Mesodermal cell (in vitro differentiated cells): ENCODE measurements around the gene PCBP4. TPM values are rescaled to one million over a fixed set of nuclear protein-coding genes. Genes with fewer than 3 reads are reported as not detected.
A peak's percentile ranks its signal among the peaks of the same experiment; 100 is the strongest.

ENCODE experiments used
- H3K27ac ChIP-seq: 2 replicates; pipeline ENCODE4 v1.7.0; 2013; ENCODE audit warnings: mild to moderate bottlenecking, low read depth, low read length, moderate library complexity; ENCODE audit not compliant: severe bottlenecking
- H3K36me3 ChIP-seq: 2 replicates; pipeline ENCODE4 v1.7.1; 2013; ENCODE audit warnings: mild to moderate bottlenecking, low read length, moderate library complexity; ENCODE audit not compliant: control insufficient read depth, insufficient read depth
- H3K4me1 ChIP-seq: one replicate; pipeline ENCODE4 v1.7.1; 2013; ENCODE audit warnings: mild to moderate bottlenecking, low read length; ENCODE audit not compliant: insufficient read depth, control insufficient read depth, poor library complexity, severe bottlenecking
- H3K4me3 ChIP-seq: 2 replicates; pipeline ENCODE4 v1.7.0; 2013; ENCODE audit warnings: low read length, control low read depth, mild to moderate bottlenecking; ENCODE audit not compliant: insufficient read depth, poor library complexity, severe bottlenecking; ENCODE audit errors: extremely low read depth
- H3K9me3 ChIP-seq: 2 replicates; pipeline ENCODE4 v1.7.1; 2013; ENCODE audit warnings: mild to moderate bottlenecking, low read length, moderate library complexity; ENCODE audit not compliant: control insufficient read depth
- WGBS, 2 experiments: methylation state at CpG; one replicate each; pipeline ENCODE4 v1.1.5; 2013; ENCODE audit warnings: missing lambda C conversion rate in 2 of 2; ENCODE audit not compliant: insufficient coverage in 2 of 2; 5-methylcytosine and 5-hydroxymethylcytosine counted together
- polyA plus RNA-seq, 2 experiments: library from polyadenylated mRNA; stranded (reverse); fragments of 50-300 nt; gene quantifications; one replicate each; pipeline ENCODE4 v1.2.3, GENCODE V29; 2013

PCBP4 gene
- 103 TPM for polyA plus RNA-seq (2013, experiment 1 of 2)
- polyA plus RNA-seq (2013, experiment 2 of 2) = 93.2 TPM

DNA sequence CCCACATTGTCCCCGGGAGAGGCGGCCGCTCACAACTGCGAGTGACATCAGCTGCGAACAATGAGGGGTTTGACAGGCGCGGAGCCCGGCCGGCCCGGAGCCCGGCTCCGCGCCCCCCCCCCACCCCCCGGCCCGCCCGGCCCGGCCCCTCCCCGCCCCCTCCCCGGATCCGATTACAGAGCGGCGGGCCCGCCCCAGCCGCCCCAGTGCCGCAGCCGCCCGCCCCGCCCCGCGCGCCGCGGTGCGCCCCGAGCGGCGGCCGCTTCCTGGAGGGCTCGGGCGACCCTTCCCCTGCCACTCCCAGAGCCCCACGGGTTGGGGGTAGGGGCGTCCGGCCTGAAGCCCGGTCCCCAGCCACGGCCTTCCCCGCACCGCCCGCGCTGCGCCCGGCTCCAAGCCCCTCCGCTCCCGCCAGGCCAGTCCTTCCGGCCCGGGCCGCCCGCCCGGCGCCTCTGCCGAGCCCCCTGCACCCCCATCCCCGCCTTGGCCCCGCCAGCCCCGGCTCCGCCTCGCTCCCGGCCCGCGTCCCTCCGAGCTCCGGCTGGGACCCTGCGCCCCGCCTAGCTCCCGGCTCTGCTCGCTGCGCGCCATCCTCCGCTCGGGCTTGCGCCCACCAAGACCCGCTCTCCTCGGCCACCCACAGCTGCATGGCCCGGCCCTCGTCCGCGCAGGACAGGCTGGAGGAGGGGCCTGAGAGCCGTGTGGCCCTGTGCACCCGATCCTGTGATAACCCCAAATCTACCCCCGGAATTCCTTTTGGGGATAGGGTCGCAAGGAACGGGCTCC lies at the start of gene PCBP4:
Gene PCBP4, minus strand, starts transcription at position 71 of the 786 bp plus-strand sequence. CDS start 6,214 bp downstream, outside the sequence.
- H3K4me3 ChIP-seq = peak within 1 kb of the TSS; percentile 64
- H3K9me3 ChIP-seq = no peaks in the 10 kb centered on the region
- peaks cover 11% of the 10 kb centered on the region for H3K36me3 ChIP-seq
- H3K27ac ChIP-seq = peak within 1 kb of the TSS; percentile 93
- peaks cover 29% of the 10 kb centered on the region for H3K4me1 ChIP-seq
- 0% methylated on average over 36 to 40 of the region's 90 CpGs for WGBS, 2 experiments

GRCh38 chr3:52015438-52016228 lies 48.4 kb upstream of the PCBP4 start:
- H3K4me1 ChIP-seq = peaks cover 9% of the 10 kb centered on the region
- H3K36me3 ChIP-seq = no peaks in the 10 kb centered on the region
- 91 to 95% methylated on average over 8 to 13 of the region's 13 CpGs for WGBS, 2 experiments
- H3K9me3 ChIP-seq = no peaks in the 10 kb centered on the region
- no peak overlapping the region for H3K4me3 ChIP-seq
- no peak overlapping the region for H3K27ac ChIP-seq

DNA sequence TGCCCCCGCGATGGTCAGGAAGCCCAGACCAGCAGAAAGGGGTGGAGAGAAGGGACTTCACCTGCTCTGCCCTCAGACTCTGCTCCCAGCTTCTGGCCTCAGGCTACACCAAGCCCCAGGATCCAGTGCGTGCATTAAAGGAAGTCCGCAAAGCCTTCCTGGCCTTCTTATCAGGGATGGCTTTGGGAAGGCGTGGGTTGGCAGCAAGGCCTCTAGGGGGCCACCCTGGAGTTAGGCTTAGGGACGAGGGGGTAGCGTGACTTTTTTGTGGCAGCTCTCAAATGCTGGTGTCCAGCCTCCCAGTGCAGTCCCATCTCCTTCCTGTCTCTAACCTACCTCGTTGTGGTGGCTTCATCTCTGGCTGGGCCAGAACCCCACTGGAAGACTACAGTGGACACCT lies 47.4 kb upstream of the PCBP4 start:
- Histone ChIP-seq H3K4me1 (peaks cover 7% of the 10 kb centered on the region), H3K27ac (no peak overlapping the region), H3K9me3 (no peaks in the 10 kb centered on the region), H3K36me3 (no peaks in the 10 kb centered on the region), H3K4me3 (no peak overlapping the region)
- WGBS, 2 experiments = 64 to 76% methylated on average over 8 of the region's 8 CpGs

GRCh38 chr3:52013802-52014598 lies 46.7 kb upstream of the PCBP4 start:
- H3K4me1 ChIP-seq = peaks cover 4% of the 10 kb centered on the region
- H3K4me3 ChIP-seq = no peak overlapping the region
- H3K27ac ChIP-seq = no peak overlapping the region
- no peaks in the 10 kb centered on the region for H3K9me3 ChIP-seq
- H3K36me3 ChIP-seq = no peaks in the 10 kb centered on the region
- 87 to 95% methylated on average over 5 to 6 of the region's 6 CpGs for WGBS, 2 experiments

DNA sequence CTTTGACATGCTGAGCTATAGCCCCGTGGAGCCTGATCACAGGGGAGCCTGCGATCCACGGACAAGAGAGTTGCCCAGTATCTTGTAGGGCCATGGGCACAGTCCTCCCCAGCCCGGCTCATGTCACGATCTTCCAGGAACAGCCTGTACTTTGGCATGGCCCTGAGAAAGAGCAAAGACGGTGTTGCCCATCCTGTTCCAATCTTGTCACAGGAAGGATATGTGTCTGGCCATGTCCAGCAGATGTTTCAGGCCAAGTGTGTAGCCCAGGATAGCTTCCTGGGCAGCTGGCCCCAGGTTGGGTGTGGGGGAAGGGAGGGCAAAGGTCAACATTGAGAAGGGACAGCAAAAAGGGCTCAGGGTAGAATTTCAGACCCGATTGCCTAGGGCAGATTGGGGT lies 45.4 kb upstream of the PCBP4 start:
- H3K9me3 ChIP-seq = no peaks in the 10 kb centered on the region
- WGBS, 2 experiments = 90 to 91% methylated on average over 7 of the region's 7 CpGs
- peaks cover 4% of the 10 kb centered on the region for H3K4me1 ChIP-seq
- no peaks in the 10 kb centered on the region for H3K36me3 ChIP-seq
- H3K4me3 ChIP-seq = no peak overlapping the region
- no peak overlapping the region for H3K27ac ChIP-seq

GRCh38 chr3:52010431-52010830 lies 43.2 kb upstream of the PCBP4 start:
- Histone ChIP-seq H3K4me1 (peaks cover 13% of the 10 kb centered on the region), H3K4me3 (no peak overlapping the region), H3K36me3 (no peaks in the 10 kb centered on the region), H3K9me3 (no peaks in the 10 kb centered on the region), H3K27ac (no peak overlapping the region)

DNA sequence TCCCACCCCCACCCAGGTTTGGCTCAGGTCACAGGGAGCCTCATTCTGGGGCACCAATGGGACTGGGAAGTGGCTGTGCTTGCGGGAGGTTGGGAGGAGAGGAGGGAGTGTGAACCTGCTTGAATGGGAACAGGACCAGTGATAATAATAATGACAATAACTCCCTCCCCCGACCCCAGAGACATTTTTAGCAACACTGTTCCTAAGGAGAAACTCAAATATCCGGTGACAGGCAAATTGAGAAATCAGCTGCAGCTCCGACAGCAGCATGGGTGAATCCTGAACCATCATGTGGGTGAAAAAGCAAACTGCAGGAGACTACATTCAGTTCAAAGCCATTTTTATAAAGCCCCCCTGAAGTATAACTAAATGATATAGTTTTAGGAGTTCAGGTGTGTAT lies 40.0 kb upstream of the PCBP4 start:
- H3K9me3 ChIP-seq = no peaks in the 10 kb centered on the region
- peaks cover 24% of the 10 kb centered on the region for H3K4me1 ChIP-seq
- H3K36me3 ChIP-seq = no peaks in the 10 kb centered on the region
- 65% methylated on average over 3 of the region's 4 CpGs; no CpG with 5 or more reads in 1 of the 2 experiments for WGBS, 2 experiments
- H3K4me3 ChIP-seq = no peak overlapping the region
- H3K27ac ChIP-seq = no peak overlapping the region

DNA sequence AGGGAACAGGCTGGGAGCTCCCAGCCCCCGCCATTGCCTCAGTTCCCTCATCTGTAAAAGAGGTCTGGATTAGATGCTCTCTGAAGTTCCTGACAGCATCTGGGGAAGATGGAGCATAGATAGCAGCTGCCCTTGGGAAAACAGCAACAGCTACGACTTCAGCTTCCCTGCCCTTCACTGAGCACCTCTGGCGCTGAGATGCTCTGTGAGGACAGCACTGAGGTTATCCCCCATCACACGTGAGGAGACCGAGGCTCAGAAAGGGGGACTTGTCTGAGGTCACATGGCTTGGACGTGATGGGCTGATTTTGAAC lies 39.5 kb upstream of the PCBP4 start:
- Histone ChIP-seq H3K4me3 (no peak overlapping the region), H3K27ac (no peak overlapping the region), H3K9me3 (no peaks in the 10 kb centered on the region), H3K4me1 (peaks cover 24% of the 10 kb centered on the region), H3K36me3 (no peaks in the 10 kb centered on the region)
- 85 to 94% methylated on average over 5 of the region's 6 CpGs for WGBS, 2 experiments

DNA sequence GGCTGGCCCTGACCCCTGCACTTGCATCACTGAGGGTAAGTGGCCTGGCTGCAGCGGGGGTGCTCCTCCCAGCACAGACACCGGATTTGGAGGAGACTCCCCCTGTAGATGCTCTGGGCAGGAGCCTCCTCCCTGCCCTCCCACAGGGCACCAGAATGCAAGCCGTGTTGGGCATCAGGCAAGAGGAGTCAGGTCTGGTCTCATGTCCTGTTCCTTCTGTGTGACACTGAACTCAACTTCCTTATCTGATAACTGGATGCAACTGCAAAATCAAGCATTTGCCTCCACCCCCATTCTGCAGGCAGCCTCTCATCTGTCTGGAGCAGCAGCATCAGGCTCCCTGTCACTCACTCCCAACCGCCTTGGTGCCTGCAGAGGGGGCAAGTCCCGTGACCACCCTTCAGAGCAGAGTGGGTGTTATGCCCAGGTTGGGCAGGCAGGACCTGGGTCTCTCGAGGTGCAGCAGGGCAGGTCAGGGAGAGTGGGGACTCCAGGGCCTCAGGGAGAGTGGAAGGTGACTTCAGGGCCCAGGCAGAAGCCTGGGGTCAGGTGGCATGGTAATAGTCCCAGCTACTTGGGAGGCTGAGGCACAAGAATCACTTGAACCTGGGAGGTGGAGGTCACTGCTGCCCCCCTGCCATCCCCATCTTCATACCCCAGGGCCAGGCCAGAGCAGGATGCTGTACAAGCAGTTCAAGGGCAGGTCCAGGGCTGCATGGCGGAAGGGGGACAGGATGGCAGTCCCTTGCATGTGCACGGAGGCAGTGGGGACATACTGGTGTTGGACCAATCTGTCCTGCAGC lies 39.0 kb upstream of the PCBP4 start:
- Histone ChIP-seq H3K4me1 (peaks cover 24% of the 10 kb centered on the region), H3K27ac (peak overlapping the region; percentile 25), H3K36me3 (no peaks in the 10 kb centered on the region), H3K9me3 (no peaks in the 10 kb centered on the region), H3K4me3 (peak overlapping the region; percentile 8)
- 48 to 51% methylated on average over 8 of the region's 8 CpGs for WGBS, 2 experiments

GRCh38 chr3:52005571-52005986 lies 38.3 kb upstream of the PCBP4 start:
- Histone ChIP-seq H3K4me3 (peak overlapping the region; percentile 8), H3K4me1 (peaks cover 24% of the 10 kb centered on the region), H3K9me3 (no peaks in the 10 kb centered on the region), H3K36me3 (no peaks in the 10 kb centered on the region), H3K27ac (peak overlapping the region; percentile 25)
- 8 to 13% methylated on average over 14 to 15 of the region's 15 CpGs for WGBS, 2 experiments
